Measurements from ENCODE around the gene DLEC1.

DLEC1 gene

GRCh38 chr3:38114052-38114874, 75.3 kb downstream of the DLEC1 start:
- no peak for DNase-seq

- DNase-seq: no peak
These were observed 76.1 kb downstream of the DLEC1 start for GRCh38 chr3:38114875-38115644.

GRCh38 chr3:38115645-38116427, 76.8 kb downstream of the DLEC1 start:
- no peak for DNase-seq

GRCh38 chr3:38116471-38117162, 77.6 kb downstream of the DLEC1 start:
- no peak for DNase-seq

- no peak for DNase-seq
These were observed 78.2 kb downstream of the DLEC1 start for GRCh38 chr3:38117163-38117716.

GRCh38 chr3:38117748-38118420, 78.9 kb downstream of the DLEC1 start:
- peak; percentile 85 for DNase-seq

GRCh38 chr3:38118421-38119247, 79.6 kb downstream of the DLEC1 start:
- no peak for DNase-seq

- DNase-seq: no peak
These were observed 80.2 kb downstream of the DLEC1 start for GRCh38 chr3:38119248-38119544.

- DNase-seq: no peak
These were observed 81.0 kb downstream of the DLEC1 start for GRCh38 chr3:38119821-38120692.

GRCh38 chr3:38120693-38121450, 81.9 kb downstream of the DLEC1 start:
- no peak for DNase-seq

GRCh38 chr3:38121451-38121831, 82.4 kb downstream of the DLEC1 start:
- no peak for DNase-seq

- no peak for DNase-seq
These were observed 82.9 kb downstream of the DLEC1 start for GRCh38 chr3:38121832-38122461.

GRCh38 chr3:38122712-38123290, 83.8 kb downstream of the DLEC1 start:
- DNase-seq: no peak

- no peak for DNase-seq
These were observed 85.5 kb downstream of the DLEC1 start for GRCh38 chr3:38124324-38125122.

GRCh38 chr3:38125305-38126120, 86.5 kb downstream of the DLEC1 start:
- DNase-seq: no peak

- DNase-seq: no peak
These were observed 87.3 kb downstream of the DLEC1 start for GRCh38 chr3:38126121-38126892.
